Esophagus squamous epithelium (tissue), 4 donors: ENCODE results near the gene SPOCK1.

Experiments used
- POLR2A ChIP-seq, 4 donors: fragments of 450-650 bp; IDR thresholded peaks; one replicate each; pipeline ENCODE4 v1.6.1; 2017; ENCODE audit warnings: antibody characterized with exemption in 4 of 4, mild to moderate bottlenecking in 4 of 4, moderate library complexity in 3 of 4
- TF ChIP-seq, protein P1 (sequence below), 6 experiments: fragments of 450-650 bp in 4 of 6; fragments of 200-600 bp in 2 of 6; sonication (generic) in 2 of 6; IDR thresholded peaks; one replicate each; pipeline ENCODE4 v1.5.1; 2016 to 2019; ENCODE audit warnings: antibody characterized with exemption in 6 of 6, mild to moderate bottlenecking in 4 of 6, moderate library complexity in 4 of 6

DNA sequence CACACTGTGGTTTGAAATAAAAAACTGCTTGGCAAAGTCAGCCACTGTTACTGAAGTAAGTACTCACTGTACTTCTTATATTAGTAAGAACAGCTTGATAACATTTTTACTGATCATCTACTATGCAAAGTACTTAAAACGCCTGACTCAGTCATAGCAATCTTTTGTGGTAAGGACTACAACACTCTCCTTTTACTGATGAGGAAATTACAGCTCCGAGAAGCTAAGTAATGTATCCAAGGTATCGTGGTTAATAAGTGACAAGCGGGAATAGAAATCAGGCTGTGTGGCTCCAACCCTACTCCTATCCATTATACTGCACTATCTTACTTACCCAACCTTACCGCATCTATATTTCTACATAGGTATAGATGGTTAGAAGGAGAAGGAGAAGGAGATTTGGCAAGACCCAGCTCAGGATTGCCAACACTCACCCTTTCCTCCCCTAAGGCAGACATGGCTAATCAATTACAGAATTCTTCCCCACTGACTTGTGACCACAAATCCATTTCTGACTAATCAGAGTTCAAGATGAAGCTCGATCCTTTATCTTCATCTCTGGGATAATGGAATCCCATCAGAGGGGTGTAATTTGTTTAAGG, 281.4 kb downstream of the SPOCK1 start:
- TF ChIP-seq, protein P1, sequence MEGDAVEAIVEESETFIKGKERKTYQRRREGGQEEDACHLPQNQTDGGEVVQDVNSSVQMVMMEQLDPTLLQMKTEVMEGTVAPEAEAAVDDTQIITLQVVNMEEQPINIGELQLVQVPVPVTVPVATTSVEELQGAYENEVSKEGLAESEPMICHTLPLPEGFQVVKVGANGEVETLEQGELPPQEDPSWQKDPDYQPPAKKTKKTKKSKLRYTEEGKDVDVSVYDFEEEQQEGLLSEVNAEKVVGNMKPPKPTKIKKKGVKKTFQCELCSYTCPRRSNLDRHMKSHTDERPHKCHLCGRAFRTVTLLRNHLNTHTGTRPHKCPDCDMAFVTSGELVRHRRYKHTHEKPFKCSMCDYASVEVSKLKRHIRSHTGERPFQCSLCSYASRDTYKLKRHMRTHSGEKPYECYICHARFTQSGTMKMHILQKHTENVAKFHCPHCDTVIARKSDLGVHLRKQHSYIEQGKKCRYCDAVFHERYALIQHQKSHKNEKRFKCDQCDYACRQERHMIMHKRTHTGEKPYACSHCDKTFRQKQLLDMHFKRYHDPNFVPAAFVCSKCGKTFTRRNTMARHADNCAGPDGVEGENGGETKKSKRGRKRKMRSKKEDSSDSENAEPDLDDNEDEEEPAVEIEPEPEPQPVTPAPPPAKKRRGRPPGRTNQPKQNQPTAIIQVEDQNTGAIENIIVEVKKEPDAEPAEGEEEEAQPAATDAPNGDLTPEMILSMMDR (IDR thresholded peaks at IDR 0.05): no peak
- no peak for TF ChIP-seq POLR2A (IDR thresholded peaks at IDR 0.05)
